22Rv1 (cell line): ENCODE data around the gene MREG.

ENCODE experiments used
- ZFX ChIP-seq: fragments of 450-650 bp; IDR thresholded peaks from 2 replicates; pipeline ENCODE4 v1.6.1; 2017; ENCODE audit warnings: antibody characterized with exemption, borderline replicate concordance
- TF ChIP-seq, protein P1 (sequence below): fragments of 450-650 bp; IDR thresholded peaks from 2 replicates; pipeline ENCODE4 v1.5.1; 2017; ENCODE audit warnings: mild to moderate bottlenecking

DNA sequence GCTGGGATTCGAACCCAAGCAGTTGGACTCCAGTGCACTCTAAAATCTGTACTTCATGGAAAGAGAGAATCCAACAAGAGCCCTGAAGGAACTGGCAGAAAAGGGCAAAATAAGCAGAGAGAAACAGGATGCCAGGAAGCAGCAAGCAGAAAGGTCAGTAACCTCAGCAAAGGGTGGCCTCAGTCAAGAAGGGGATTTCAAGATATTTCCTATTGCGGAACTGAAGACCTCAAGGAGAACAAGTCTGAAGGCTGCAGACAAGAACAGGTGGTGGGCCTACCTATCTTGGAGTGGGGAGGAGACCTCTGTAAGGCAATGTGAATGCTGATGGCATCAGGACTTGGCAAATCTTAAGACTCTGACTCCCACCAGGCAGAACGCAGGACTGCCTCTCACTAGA, 20.1 kb upstream of the MREG start:
- TF ChIP-seq, protein P1, sequence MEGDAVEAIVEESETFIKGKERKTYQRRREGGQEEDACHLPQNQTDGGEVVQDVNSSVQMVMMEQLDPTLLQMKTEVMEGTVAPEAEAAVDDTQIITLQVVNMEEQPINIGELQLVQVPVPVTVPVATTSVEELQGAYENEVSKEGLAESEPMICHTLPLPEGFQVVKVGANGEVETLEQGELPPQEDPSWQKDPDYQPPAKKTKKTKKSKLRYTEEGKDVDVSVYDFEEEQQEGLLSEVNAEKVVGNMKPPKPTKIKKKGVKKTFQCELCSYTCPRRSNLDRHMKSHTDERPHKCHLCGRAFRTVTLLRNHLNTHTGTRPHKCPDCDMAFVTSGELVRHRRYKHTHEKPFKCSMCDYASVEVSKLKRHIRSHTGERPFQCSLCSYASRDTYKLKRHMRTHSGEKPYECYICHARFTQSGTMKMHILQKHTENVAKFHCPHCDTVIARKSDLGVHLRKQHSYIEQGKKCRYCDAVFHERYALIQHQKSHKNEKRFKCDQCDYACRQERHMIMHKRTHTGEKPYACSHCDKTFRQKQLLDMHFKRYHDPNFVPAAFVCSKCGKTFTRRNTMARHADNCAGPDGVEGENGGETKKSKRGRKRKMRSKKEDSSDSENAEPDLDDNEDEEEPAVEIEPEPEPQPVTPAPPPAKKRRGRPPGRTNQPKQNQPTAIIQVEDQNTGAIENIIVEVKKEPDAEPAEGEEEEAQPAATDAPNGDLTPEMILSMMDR, result no peak
- TF ChIP-seq ZFX, result no peak
